HG03175 (cell line): ENCODE results near the gene ZNF516.
A peak's percentile ranks its signal among the peaks of the same experiment; 100 is the strongest.

Experiments
- ATAC-seq: cut with Tn5 transposase; IDR thresholded peaks from one replicate; pipeline ENCODE4 v1.9.1; 2021; ENCODE audit warnings: mild to moderate bottlenecking, moderate library complexity; ENCODE audit not compliant: unreplicated experiment

ZNF516 gene

DNA sequence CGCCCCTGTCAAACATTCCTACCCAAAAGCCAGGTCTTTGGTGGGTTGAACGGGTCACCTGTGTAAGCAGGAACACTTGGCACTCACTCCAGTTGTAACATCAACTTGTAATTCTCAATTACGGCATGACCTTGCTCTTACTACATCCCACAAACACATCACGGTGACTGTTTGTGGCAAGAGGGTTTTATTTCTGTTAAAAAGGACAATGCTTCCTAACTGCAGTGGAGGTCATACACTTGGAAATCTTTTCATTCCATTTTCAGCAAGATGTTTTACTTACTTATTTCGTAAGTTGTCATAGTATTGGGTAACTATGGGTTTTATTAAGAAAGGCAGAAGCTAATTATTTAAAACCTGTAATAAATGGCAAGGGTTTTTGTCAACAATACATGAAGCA lies 126.1 kb downstream of the ZNF516 start:
- ATAC-seq, result no peak

DNA sequence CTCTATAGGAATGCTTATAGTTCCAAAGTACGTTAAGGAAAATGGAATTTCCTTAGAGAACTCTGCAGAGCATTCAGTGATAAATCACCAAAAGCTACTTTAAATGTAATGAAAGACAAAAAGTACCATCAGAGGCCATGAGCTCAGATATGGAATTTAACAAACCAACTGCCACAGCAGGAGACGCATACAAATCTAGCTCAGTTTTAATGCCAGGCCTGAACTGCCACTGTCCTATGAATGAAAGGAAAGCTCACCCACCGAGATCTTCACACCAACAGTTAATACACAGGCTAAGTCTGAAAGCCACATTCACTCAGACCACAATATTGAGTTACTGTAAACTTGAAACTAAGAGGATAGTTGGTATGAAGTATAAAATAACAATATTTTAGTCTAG lies 126.8 kb downstream of the ZNF516 start:
- no peak for ATAC-seq

DNA sequence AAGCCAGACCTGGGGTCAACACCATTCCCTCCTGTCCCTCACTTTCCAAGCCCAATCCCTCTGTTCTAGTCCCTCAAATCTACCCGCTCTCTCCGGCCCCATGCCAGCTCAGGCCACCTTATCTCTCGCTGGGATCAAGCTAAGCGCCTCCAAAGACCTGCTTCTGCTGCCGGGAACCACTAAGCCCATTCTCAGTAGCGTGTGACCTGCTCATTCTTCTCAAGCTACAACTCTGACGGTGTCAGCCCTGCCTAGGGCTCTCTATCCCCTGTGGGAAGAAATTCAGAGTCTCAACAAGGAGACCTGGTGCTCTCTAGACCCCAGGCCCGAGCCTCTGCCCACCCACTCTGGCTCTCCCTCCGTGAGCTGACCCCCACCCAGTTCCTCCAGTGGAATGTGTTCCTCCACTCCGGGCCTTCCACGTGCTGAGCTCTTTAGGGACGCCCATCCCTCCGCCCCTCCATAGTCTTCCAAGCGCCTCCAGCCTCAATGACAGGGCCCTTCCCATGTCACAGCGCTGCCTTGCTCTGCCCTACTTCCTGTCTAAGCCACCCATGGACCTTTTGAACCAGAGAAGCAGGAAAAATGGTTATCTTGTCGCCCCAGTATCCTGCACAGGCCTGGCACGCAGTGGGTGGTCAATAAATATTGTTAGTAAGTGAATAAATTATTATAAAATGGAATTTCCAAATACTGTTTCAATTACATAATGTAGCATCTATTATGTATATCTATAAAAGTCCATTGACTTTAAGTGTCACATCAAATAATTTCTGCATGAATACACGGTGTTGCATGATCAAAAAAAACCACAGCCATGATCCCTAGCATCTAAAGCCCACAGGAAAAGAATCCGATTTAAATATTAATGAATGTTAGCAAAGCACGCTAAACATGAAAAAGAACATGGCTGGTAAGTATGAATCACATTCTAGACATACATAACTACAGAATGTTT lies 127.6 kb downstream of the ZNF516 start:
- no peak for ATAC-seq

DNA sequence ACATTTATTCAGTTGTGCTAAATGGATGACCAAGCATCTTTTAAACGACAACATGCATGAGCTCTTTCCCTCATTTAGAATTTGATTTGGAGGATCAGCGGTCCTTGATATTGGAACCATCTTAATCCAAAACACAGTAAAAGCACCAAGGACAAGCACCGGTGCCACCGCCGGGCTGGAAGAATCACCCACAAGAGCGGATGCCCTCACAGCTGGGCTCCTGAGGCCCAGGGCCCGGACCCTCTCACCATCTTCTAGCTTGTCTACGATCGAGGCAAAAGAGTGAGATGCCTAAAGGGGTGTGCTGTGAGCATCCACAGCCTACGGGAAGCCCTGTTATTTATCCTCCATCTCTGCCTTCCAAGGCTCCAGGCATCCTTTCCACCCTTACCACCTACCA lies 129.5 kb downstream of the ZNF516 start:
- ATAC-seq, result no peak

DNA sequence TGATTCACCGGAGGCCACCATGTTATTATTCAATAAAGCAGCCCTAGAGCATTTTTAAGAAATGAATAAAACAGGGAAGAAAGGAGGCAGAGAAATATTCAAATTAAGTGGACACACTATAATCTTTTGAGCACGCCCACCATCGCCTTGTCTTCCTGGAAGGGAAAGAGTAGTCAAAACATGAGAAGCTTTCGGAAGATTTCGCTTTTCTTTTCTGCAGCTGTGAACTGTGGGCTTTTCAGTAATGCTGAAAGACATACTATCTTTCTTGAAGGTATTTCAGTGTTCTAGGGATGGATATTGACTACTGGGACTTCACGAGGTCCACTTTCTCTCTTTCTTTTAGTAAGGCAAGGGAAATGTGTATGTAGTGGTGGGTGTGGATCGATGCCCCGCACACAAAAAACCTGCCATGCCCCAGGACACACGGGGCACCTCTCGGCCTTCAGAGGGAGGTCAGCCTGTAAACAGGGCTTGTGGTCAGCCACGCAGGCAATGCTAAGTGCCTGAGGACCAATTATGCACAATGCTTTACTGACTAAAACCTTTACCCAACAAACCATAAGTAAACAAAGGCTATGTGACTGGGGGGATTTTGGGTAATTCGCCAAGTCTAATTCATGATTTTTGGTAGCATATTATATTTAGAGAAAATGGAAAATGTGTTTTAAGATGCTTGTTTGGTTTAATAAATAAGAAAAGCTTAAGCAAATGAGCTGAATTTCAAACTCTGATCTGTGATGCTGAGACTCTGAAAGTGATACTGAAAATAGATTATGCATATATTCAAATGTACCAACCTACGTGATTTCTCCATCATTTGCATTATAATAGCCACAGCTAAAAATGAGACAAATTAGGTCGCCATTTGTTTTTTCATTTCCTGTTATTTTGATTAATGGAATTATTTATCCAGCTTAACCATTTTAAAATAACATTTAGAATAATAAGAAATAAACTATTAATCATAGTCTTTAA lies 130.5 kb downstream of the ZNF516 start:
- ATAC-seq, result peak; percentile 81

DNA sequence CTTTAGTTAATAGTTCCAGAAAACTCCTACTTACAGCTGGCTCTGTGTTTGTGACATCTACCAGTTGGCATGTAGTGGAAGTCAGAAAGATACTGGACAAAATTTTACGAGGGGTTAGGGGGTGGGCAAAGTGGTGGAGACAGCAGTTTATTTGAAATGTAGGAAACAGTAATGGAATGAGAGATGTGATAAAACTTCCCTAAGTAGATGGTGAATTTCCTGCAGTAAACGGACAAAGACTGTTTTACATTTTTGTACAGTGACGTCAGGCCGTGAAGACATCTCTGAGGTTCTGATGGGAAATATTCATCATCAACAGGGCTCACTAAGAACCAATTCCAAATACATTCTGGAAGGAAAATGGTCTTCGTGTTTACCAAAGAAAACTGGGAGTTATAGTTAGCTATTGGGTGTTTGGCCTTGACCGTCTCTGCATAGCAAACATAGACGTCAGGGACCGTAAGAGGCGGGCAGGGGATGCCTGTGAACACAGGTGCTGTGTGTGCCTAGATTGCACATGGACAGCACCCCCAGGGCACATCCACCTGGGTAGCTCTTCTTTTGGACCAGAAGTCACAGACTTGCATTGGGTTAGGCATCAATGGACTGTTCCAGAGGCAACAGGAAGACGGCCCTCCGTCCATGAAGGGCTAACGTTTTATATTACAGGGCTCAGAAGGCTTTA lies 131.5 kb downstream of the ZNF516 start:
- ATAC-seq, result no peak

DNA sequence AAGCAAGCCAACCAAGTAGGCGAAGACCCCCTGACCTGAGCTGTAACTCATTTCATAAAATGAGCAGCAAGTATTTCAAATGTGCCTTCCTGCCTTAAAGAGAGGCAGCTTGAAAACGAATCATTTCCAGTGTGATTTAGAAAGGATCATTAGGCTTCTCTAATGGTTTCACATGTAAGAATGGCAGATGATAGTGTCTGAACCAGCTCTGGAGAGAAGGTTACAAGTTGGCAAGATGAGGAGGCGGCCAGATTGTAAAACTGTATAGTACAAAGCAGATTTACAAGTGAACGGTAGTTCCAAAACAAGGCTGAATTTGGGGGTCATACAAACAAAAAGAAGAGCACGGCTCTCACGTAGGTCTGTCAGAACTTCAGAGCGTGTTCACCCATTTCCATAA lies 132.4 kb downstream of the ZNF516 start:
- ATAC-seq, result no peak

DNA sequence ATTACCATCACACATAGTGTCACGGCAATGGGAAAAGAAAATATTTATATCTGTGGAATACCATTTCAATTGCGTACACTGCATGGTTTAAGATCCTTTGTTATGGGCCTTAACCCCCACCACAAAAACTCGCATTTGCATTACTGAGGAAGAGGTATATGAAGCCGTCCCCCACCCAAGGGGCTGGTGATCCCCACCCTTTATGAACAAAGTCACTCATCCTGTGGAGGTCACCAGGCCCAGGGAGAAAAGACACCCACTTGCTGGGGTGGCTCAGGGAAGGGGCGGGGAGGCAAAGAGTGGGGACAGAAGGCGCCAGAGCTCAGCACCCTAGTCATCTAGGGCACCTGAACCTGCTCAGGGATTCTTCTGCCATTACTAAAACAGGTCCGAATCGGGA lies 133.8 kb downstream of the ZNF516 start:
- no peak for ATAC-seq

DNA sequence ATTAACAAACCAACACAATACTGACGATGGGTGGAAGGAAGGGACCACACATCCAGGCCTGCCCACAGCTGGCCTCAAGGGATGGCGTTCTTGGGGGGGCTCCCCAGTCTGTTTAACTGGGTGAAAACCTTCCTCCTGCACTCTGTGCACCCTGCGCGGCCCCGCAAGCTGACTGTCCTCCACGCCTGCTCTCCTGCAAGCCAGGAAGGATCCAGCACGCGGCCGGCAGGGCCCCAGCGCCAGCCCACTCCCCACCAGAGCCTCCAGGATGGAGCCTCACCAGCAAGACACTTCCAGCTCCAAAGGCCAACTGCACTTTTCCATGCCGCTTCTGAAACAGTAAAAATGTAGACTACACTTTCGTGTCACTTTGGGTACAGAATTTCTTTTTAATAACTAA lies 135.1 kb downstream of the ZNF516 start:
- ATAC-seq, result no peak

DNA sequence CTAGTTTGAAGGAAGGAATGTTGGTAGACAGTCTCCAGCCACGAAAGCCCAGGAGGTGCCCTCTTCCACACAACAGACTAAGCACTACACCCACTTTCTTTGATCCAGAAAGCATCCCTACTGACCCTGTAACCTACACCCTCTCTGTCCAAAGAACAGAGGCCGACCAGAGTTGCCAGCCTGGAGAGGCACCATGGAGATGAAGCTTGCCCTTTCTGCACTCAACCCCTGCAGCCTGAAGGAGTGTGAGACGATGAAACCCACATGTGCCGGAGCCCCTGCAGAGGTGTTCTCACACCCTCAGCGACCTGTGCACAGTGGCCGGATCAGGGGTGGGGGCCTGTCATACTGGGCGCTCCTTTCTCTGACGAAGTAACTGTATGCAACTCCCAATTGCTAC lies 136.3 kb downstream of the ZNF516 start:
- ATAC-seq, result no peak

DNA sequence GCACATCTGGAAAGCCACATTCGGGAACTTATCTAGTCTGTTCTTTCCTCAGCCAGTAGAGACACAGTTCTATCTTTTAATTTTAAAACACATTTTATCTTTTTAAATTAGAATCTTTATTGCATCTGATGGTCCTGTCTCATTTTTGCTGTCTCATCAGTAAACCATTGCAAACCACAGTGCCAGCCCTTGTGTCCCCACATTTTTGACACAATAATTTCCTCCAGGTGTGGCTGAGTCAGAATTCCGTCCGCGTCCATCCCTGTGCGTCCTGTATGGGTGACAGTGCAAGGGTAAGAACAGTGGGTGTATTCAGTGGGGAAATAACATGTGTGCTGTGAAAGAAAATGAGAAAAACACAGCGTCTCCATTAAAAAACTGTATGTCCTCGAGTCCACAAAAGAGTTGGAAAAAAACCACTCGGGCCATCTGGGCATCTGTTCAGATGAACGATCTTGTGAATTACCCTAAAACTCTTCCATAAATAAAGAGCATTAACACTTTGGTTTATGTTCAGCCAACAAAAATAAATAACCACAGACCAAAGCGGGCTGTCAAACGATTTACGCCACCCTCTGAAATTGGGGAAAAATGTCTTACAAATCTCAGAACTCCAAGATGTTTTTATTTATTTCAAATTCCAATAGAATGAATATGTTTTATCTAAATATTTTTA lies 137.3 kb downstream of the ZNF516 start:
- no peak for ATAC-seq

DNA sequence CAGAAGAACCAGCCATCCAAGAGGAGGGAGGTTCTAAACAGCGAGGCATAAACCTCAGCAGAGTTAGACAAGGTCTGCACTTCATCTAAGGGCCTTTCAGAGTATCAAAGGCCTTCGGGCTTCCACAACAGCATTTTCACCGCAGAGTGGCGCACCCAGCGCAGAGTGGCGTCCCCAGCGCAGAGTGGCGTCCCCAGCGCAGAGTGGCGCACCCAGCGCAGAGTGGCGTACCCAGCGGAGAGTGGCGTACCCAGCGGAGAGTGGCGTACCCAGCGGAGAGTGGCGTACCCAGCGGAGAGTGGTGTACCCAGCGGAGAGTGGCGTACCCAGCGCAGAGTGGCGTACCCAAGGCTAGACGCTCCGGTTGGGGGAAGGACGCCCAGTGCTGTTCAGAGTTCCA lies 137.9 kb downstream of the ZNF516 start:
- no peak for ATAC-seq

DNA sequence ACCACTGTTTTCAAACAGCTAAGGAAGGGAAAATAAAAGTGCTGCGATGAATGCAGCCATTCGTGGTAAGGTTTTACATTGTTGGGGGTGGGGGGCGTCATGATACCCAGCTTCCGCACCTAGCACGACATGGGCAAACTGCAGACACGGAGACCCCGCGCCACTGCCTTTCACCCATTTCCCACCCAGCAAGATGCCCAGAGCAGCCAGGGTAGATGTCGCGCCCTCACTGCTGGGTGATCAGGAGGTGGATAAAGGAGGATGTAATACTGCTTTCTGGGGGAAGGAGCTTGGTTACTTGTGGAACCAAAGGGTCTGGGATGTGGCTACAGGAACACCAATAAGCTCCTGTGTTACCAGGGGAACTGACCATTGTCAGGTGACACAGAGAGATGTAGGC lies 138.4 kb downstream of the ZNF516 start:
- no peak for ATAC-seq

DNA sequence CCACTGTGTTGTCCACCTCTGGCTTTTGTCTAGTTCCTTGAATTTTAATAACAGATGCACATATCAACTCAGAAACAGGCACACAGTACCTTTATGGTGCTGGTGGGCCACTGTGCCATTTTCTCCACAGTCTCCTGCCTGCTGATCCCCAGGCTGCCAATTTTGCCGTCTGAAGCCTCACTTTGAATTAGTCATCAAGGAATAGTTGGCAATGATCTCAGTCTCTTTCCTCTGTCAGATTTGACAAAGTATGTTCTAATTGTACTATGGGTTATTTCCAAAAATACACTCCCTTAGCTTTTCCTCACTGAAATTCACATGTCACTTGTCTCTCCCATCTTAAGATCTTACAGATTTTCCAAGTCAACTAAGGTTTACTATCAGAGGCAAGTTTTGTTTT lies 140.7 kb downstream of the ZNF516 start:
- no peak for ATAC-seq

DNA sequence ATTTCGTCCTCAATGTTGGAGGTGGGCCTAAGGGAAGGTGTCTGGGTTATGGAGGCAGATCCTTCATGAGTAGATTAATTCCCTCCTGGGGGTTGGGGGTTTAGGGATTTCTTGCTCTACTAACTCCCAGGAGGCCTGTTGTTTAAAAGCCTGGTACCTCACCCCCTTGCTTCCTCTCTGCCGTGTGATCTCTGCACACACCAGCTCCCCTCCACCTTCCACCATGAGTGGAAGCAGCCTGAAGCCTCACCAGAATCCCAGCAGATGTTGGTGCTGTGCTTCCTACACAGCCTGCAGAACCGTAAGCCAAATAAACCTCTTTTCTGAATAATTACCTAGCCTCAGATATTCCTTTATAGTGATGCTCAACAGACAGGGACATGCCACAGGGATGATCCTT lies 141.5 kb downstream of the ZNF516 start:
- no peak for ATAC-seq

DNA sequence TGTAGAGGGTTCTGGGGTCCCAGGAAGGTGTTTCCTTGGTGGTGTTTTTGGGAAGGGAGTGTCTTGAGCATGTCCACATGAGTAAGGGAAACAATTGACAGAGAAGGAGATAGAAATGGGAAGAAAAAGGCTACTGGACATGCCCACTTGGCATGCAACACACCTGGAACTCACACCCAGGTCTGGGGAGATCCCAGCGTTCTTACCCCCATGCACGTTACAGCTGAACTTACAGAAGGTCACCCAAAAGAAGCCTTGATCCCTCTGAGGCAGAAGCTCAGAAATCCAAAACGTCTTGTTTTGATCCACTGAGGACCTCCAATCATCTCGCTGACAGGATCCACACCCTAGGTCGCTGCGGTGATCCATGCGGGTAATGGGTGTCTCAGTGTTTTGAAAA lies 142.0 kb downstream of the ZNF516 start:
- ATAC-seq, result no peak

DNA sequence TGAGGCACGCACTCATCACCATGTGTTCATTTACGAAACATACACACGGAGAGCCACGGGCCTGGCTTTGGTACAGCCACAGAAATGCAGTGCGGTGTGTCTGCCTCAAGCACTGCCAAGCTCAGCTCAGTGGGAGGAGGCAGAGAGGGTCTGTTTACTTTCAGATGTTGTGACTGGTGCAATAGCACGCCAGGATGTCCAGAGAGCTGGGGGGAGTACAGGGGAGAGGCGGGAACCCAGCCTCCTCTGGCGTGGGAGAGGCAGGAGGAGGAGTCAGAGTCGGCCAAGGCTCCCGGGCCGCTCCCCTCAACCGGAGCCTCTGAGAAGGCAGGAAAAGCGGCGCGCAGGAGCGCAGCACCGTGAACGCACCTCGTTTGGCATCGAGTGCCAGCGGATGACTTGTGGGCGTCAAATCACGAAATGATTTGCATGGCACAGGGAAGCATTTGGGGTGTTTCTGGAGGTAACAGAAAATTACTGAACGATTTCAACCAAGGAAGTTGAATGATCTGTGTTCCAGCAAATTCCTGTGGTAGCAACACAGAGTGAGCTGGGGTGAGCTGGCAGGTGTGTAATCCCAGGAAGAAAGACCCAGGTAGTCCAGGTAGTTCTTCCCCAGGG lies 143.0 kb downstream of the ZNF516 start:
- no peak for ATAC-seq

DNA sequence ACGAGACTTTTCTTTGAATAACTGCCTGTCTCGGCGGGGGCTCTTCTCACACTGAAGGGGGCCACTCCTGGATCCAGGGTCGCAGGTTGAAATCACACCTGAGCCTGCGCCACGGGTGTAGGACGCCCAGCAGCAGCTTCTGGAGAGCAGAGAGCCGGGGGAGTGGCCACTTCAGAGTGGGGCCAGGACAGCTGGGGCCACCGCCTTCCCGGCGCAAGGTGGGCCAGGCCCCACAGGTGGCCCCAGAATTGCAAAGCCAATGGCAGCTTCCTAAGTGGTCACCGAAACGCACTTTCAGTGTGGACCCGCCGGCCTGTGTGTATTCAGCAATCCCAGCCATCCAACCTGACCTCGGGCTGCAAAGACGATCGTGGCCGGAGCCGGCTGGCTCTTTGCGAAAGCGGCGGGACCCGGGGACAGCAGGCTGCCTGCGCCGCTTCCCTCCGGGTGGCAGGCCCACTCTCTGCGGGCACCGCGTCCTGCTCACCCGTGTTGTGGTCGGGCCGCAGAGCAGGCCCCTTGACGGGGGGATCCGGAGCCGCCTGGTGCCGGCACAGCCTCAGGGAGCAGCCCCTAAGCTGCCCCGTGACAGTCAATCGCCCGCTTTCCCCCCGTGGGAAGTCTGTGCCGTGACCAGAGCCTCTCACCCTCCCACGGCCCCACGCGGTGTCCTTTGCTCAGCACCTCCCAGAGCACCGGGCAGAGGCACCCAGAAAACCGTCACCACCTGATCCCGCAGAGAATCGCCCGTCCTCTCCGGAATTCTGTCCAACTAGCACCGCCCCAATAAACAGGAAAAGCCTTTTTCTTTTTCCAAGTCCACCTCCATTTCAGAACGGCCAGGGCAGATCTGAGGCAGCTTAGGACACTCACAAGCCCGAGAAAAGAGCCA lies 144.7 kb downstream of the ZNF516 start:
- ATAC-seq, result no peak

DNA sequence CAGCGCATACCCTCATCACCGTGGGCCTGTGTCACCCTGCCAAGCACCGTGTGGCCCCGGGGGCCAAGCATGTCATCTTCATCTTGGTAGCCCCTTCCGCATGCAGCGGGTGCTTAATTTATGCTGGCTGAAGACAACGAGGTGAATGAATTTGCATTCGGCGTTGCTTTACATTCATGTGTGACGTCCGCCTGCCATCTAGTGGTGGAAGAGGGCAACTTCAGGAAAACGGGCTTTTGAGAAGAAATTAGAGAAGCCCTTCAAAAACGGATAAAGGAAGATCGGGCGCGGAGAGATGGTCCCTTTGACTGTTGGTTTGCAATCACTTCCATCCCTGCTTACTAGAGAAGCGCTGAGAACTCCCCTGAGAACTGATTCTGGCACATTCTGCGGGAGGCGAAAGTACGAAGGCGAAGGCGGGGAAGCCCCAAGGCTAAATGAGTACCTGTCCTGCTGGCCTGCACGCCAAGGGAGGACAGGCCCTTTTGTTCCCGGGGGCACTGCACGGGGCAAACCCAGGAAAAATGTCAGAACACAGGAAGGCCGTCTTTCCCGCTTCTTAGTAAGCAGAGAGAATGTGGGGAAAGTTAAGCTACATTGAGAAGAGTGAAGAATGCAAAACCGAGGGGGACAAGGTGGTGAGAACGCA lies 145.9 kb downstream of the ZNF516 start:
- peak; percentile 80 for ATAC-seq
